GM12891 (cell line): ENCODE measurements around the gene SCAP.

Source experiments
- POLR2A ChIP-seq: IDR thresholded peaks from 2 replicates; pipeline ENCODE4 v1.6.1; 2011; ENCODE audit warnings: low read depth, low read length, control low read depth
- POLR2AphosphoS5 ChIP-seq: IDR thresholded peaks from 2 replicates; pipeline ENCODE4 v1.6.1; 2011; ENCODE audit warnings: low read depth, low read length, control low read depth

DNA sequence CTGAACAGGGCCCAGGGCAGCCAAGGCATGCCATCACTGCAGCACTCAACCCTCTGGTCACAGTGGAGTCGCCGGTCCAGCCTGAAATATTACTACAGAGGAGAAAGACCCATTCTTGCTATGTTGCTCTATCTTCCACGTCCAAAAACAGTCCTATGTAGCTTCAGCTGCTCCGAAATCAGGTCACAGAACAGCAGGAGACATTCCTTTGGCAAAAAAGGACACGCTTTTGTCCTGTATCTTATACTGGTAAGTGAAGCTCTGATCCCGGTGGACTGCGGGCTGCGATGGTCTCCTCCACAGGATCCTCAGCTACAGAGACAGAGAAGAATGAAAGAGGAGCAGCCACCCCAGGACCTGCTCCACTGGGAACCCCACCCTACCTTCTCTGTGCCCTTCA is 20.1 kb upstream of the SCAP start:
- TF ChIP-seq POLR2AphosphoS5 (no peak), POLR2A (no peak)
